K562 (cell line): ENCODE results near the gene JPH3. TPM values are rescaled to one million over a fixed set of nuclear protein-coding genes. Genes with fewer than 3 reads are reported as not detected.
A peak's percentile ranks its signal among the peaks of the same experiment; 100 is the strongest.

Experiments
- ATAC-seq: fragments of 200-7000 bp; cut with Tn5 transposase; 3 replicates; pipeline ENCODE4 v1.9.1; 2020; ENCODE audit warnings: moderate library complexity
- BruUV-seq: library from RNA; stranded (reverse); fragments of 400-500 nt; replicated peaks from 2 replicates; lab custom pipeline; 2021; lab: Mats Ljungman, UMichigan
- CTCF ChIA-PET: fragments of 300-600 bp; formaldehyde crosslinking; extraction: SDS; loops from one replicate; lab custom pipeline; 2021; ENCODE audit warnings: low intra/inter-chr PET ratio; lab: Yijun Ruan, JAX
- POLR2A ChIA-PET: fragments of 300-600, 350-650 bp; sonication (Branson Sonifier 250); formaldehyde crosslinking; extraction: SDS; loops from one replicate; lab custom pipeline; 2021; ENCODE audit warnings: antibody characterized with exemption, inconsistent platforms; lab: Yijun Ruan, JAX
- DNase-seq, 4 experiments: peaks; one replicate each; pipeline versions ENCODE4 v3.0.0 to v3.0.0-alpha.2; 2011 to 2018; ENCODE audit warnings: low spot score in 3 of 4, mixed read lengths in 3 of 4; ENCODE audit errors: extremely low read depth in 1 of 4
- FAIRE-seq: peaks from 2 replicates; lab custom pipeline; 2011; peaks lifted over from hg19 to GRCh38; lab: Jason Lieb, UNC
- H2AFZ ChIP-seq: 2 replicates; pipeline ENCODE4 v1.6.0; 2011; ENCODE audit warnings: low read depth, low read length, control low read depth, inconsistent platforms
- H3K27ac ChIP-seq: fragments of 200-600 bp; 3 replicates; pipeline ENCODE4 v1.8.0; 2011; ENCODE audit warnings: low read depth, mild to moderate bottlenecking, control low read depth, inconsistent platforms, low read length, moderate library complexity, mixed read lengths; ENCODE audit errors: extremely low read depth
- H3K27me3 ChIP-seq, 2 experiments: fragments of 300-600 bp in 1 of 2; 2 replicates in 1 of 2; 3 replicates in 1 of 2; pipeline versions ENCODE4 v1.6.0 to v1.8.0; 2011; ENCODE audit warnings: inconsistent platforms in 2 of 2, low read length in 2 of 2, mild to moderate bottlenecking in 1 of 2, mixed read lengths in 1 of 2, moderate library complexity in 1 of 2; ENCODE audit not compliant: control insufficient read depth in 2 of 2, insufficient read depth in 2 of 2
- H3K36me3 ChIP-seq: fragments of 300-600 bp; 3 replicates; pipeline ENCODE4 v1.8.0; 2011; ENCODE audit warnings: mild to moderate bottlenecking, low read length, inconsistent platforms; ENCODE audit not compliant: control insufficient read depth, insufficient read depth
- H3K4me1 ChIP-seq, 2 experiments: fragments of 200-600 bp in 1 of 2; replicated peaks in 1 of 2; 2 replicates in 1 of 2; 3 replicates in 1 of 2; pipeline versions ENCODE4 v1.5.1 to v1.8.0; 2011; ENCODE audit warnings: inconsistent platforms in 2 of 2, low read length in 2 of 2, mild to moderate bottlenecking in 1 of 2, mixed read lengths in 1 of 2, moderate library complexity in 1 of 2; ENCODE audit not compliant: control insufficient read depth in 2 of 2, insufficient read depth in 2 of 2
- H3K4me2 ChIP-seq: 2 replicates; pipeline ENCODE4 v1.6.1; 2011; ENCODE audit warnings: low read length, control low read depth, inconsistent platforms, mixed read lengths; ENCODE audit not compliant: insufficient read depth
- H3K4me3 ChIP-seq: fragments of 200-600 bp; sonication (generic), shearing (Covaris generic); 2 replicates; pipeline ENCODE4 v1.5.1; 2016; ENCODE audit warnings: control low read depth, inconsistent platforms
- H3K79me2 ChIP-seq: fragments of 200-600 bp; 3 replicates; pipeline ENCODE4 v1.8.0; 2011; ENCODE audit warnings: low read length, inconsistent platforms; ENCODE audit not compliant: control insufficient read depth, insufficient read depth
- H3K9ac ChIP-seq, 2 experiments: 2 replicates each; pipeline versions ENCODE4 v1.6.0 to v1.6.1; 2011; ENCODE audit warnings: low read depth in 2 of 2, low read length in 2 of 2, control low read depth in 1 of 2, inconsistent platforms in 1 of 2, mild to moderate bottlenecking in 1 of 2, mixed read lengths in 1 of 2; ENCODE audit not compliant: insufficient read depth in 1 of 2
- H3K9me1 ChIP-seq: one replicate; pipeline ENCODE4 v1.6.0; 2011; ENCODE audit warnings: inconsistent platforms, mild to moderate bottlenecking, low read length, moderate library complexity; ENCODE audit not compliant: control insufficient read depth, insufficient read depth
- H3K9me3 ChIP-seq: replicated peaks from 2 replicates; pipeline ENCODE4 v1.5.1; 2011; ENCODE audit warnings: low read depth, low read length, inconsistent platforms; ENCODE audit not compliant: control insufficient read depth, insufficient read depth
- H4K20me1 ChIP-seq: replicated peaks from 2 replicates; pipeline ENCODE4 v1.6.1; 2011; ENCODE audit warnings: low read length, inconsistent platforms, mixed read lengths; ENCODE audit not compliant: control insufficient read depth, insufficient read depth
- KDM4B ChIP-seq, 2 experiments: fragments of 450-650 bp in 1 of 2; sonication (generic) in 1 of 2; IDR thresholded peaks; 2 replicates each; pipeline ENCODE4 v1.6.1; 2016 to 2017; ENCODE audit warnings: borderline replicate concordance in 2 of 2, antibody characterized with exemption in 1 of 2, low read depth in 1 of 2, mild to moderate bottlenecking in 1 of 2
- NCOR1 ChIP-seq: fragments of 450-650 bp; IDR thresholded peaks from 2 replicates; pipeline ENCODE4 v1.6.1; 2016; ENCODE audit warnings: mild to moderate bottlenecking, moderate library complexity
- WGBS: fragments of 100-300 bp; shearing (Covaris generic); methylation state at CpG from one replicate; pipeline ENCODE4 v1.1.6; 2016; ENCODE audit warnings: low coverage, mixed read lengths; ENCODE audit not compliant: insufficient coverage; ENCODE audit errors: missing lambda C conversion rate; 5-methylcytosine and 5-hydroxymethylcytosine counted together
- in situ Hi-C: fragments of 300-500 bp; cut with MboI; formaldehyde crosslinking; loops from 4 replicates; pipeline ENCODE4 v1.15.0; 2018; ENCODE audit warnings: inconsistent platforms, mixed read lengths
- intact Hi-C: fragments of 100-400 bp; cut with micrococcal nuclease; formaldehyde crosslinking; loops from 2 replicates; pipeline ENCODE4 v1.14.2; 2022
- polyA plus RNA-seq, 8 experiments: library from polyadenylated mRNA; depleted of rRNA in 4 of 8; stranded (reverse) in 5 of 8; unstranded in 3 of 8; fragments of >200 nt; fragmentation: Nextera tagmentation in 2 of 8; fragmentation: Illumina TruSeq in 1 of 8; extraction: Ambion mirVana in 2 of 8; extraction: Trizol in 1 of 8; gene quantifications; 2 replicates each; pipeline versions ENCODE4 v1.2.1 to v1.2.3, GENCODE V29; 2011 to 2014; ENCODE audit warnings: inconsistent platforms in 1 of 8, missing spikeins in 1 of 8
- total RNA-seq, 7 experiments: library from RNA; depleted of rRNA in 6 of 7; stranded (reverse); fragments of >200 nt in 6 of 7; fragmentation: Illumina TruSeq in 2 of 7; extraction: Trizol in 2 of 7; gene quantifications; 2 replicates each; pipeline versions ENCODE4 v1.2.1 to v1.2.3, GENCODE V29; 2011 to 2021; ENCODE audit warnings: low replicate concordance in 1 of 7
- TF ChIP-seq, protein P1 (sequence below): sonication (generic); formaldehyde crosslinking; IDR thresholded peaks from 2 replicates; pipeline ENCODE4 v1.9.0; 2022; ENCODE audit warnings: mild to moderate bottlenecking, missing genetic modification reagents

The JPH3 gene
- total and polyA plus RNA-seq, 9 of the 15 experiments (the other 6 are each of a cell fraction or from before 2014, with no cell fraction given), result 0.01 TPM; not detected in 8

DNA sequence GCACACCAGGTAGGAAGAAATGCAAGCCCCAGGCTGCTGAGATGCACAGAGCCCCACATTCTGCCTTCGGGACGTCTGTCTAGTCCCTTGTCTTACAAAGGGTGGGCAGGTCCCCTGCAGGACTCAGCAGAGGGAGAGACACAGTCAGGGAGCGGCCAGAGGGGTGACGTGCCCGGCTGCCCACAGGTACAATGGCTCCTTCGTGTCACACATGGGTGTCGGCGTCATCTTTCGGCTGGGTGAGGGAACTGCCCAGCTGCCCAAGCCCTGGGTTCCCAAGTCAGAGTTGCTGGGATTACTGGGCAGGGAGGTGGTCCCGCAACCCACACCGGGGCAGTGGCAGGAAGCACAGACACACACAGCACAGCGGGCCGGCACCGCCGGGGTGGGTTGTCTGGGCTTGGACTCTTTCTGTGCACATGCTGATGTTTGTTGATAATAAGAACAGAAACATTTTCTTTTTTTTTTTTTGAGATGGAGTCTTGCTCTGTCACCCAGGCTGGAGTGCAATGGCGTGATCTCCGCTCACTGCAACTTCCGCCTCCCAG lies 80.6 kb downstream of the JPH3 start (continued):
- no peak for TF ChIP-seq KDM4B (IDR thresholded peaks at IDR 0.05; ENCODE audit: borderline replicate concordance in 2 of 2, low read depth in 1 of 2)

DNA sequence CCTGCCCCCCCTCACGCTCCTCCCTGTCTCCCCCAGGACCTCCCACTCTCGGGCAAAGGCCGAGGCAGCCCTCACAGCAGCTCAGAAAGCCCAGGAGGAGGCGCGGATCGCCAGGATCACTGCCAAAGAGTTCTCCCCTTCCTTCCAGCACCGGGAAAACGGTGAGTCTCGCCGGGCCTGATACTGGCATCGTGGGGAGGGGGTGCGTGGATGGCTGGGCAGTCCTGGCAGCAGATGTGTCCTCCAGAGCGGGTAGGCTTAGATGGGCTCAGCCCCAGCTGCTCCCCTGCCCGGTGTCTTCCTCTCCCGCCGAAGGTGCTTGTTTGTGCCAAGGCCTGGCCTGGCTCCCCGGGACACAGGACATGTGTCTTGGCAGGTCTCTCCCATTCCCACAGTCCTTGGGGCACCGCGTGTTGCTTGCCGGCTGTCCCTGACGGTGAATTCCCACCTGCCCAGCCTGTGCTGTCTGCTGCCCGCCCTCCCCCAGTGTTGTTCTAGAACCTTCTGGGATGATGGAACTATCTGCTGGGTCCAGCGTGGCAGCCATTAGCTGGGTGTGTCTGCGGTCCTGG lies 81.9 kb downstream of the JPH3 start:
- ATAC-seq, result no peak
- H3K4me1 ChIP-seq, result peaks cover 0 to 39% of the 10 kb centered on the region in 2 experiments; a peak in 2 of 5 replicates
- H3K27ac ChIP-seq, result no peak overlapping the region
- peak overlapping the region in 1 of 2 experiments; percentile 17; a peak in 1 of 4 replicates for H3K9ac ChIP-seq
- H3K4me3 ChIP-seq, result no peak overlapping the region
- in situ Hi-C loops, result no loop called here
- no peak for DNase-seq
- no peaks in the 10 kb centered on the region for H3K9me3 ChIP-seq
- no peak for TF ChIP-seq NCOR1
- TF ChIP-seq, protein P1, sequence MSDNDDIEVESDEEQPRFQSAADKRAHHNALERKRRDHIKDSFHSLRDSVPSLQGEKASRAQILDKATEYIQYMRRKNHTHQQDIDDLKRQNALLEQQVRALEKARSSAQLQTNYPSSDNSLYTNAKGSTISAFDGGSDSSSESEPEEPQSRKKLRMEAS, result peak; percentile 19; the same call in 1 of the 2 replicates
- TF ChIP-seq, all 486 proteins: peak for 1
- BruUV-seq, result no TSS peak
- Histone ChIP-seq H2AFZ (no peak overlapping the region), H3K9me1 (no peaks in the 10 kb centered on the region), H3K27me3 (peaks cover 22 to 78% of the 10 kb centered on the region in 2 experiments; a peak in 4 of 5 replicates), H4K20me1 (peaks cover 8% of the 10 kb centered on the region), H3K79me2 (no peaks in the 10 kb centered on the region), H3K4me2 (no peak overlapping the region), H3K36me3 (no peaks in the 10 kb centered on the region)
- ChIA-PET POLR2A (interaction anchor here (1.7 kb wide), 1 partner anchor 10 kb away, joined by 4 read pairs; no protein-coding TSS in a partner anchor), CTCF (no interaction called here)
- WGBS, result 17% methylated on average over 24 of the region's 24 CpGs
- no peak for FAIRE-seq
- intact Hi-C loops, result no loop called here
